Natural killer cell (primary cell): ENCODE results near the gene CHM. TPM values are rescaled to one million over a fixed set of nuclear protein-coding genes. Genes with fewer than 3 reads are reported as not detected.
"Not testable (repeated sequence)": the region's sequence is repeated elsewhere in the genome, so short reads cannot be mapped to it uniquely, and the experiment has no call there.

ENCODE experiments used
- ATAC-seq, 3 donors: fragments of 150-1000 bp in 2 of 3; fragments of 200-7000 bp in 1 of 3; cut with Tn5 transposase; 1 replicate in 1 of 3; 2 replicates in 2 of 3; pipeline ENCODE4 v1.10.0; 2021; ENCODE audit warnings: mild to moderate bottlenecking in 2 of 3, moderate library complexity in 2 of 3
- DNase-seq, 2 donors: peaks; one replicate each; pipeline versions ENCODE4 v3.0.0 to v3.0.0-alpha.2; 2013 to 2021; ENCODE audit warnings: mixed read lengths in 1 of 2
- H3K27ac ChIP-seq: one replicate; pipeline ENCODE4 v1.5.1; 2013; ENCODE audit warnings: mild to moderate bottlenecking, low read length
- H3K27me3 ChIP-seq: one replicate; pipeline ENCODE4 v1.6.1; 2013; ENCODE audit warnings: low read length; ENCODE audit not compliant: control insufficient read depth, insufficient read depth
- H3K36me3 ChIP-seq: one replicate; pipeline ENCODE4 v1.6.1; 2013; ENCODE audit warnings: low read length; ENCODE audit not compliant: control insufficient read depth, insufficient read depth
- H3K4me1 ChIP-seq: one replicate; pipeline ENCODE4 v1.6.1; 2013; ENCODE audit warnings: low read length; ENCODE audit not compliant: control insufficient read depth, insufficient read depth
- H3K4me3 ChIP-seq: one replicate; pipeline ENCODE4 v1.5.1; 2013; ENCODE audit warnings: low read length
- H3K9me3 ChIP-seq: one replicate; pipeline ENCODE4 v1.6.1; 2013; ENCODE audit warnings: low read length; ENCODE audit not compliant: control insufficient read depth, insufficient read depth
- H3K27ac Mint-ChIP-seq, 2 donors: one replicate each; pipeline ENCODE4 v1.8.0; 2022; ENCODE audit warnings: mild to moderate bottlenecking in 2 of 2, mixed read lengths in 2 of 2, moderate library complexity in 1 of 2
- H3K27me3 Mint-ChIP-seq, 2 donors: one replicate each; pipeline ENCODE4 v1.8.0; 2022; ENCODE audit warnings: low read depth in 2 of 2, mixed read lengths in 2 of 2
- H3K36me3 Mint-ChIP-seq: one replicate; pipeline ENCODE4 v1.8.0; 2022; ENCODE audit warnings: mixed read lengths
- H3K4me1 Mint-ChIP-seq, 2 donors: one replicate each; pipeline ENCODE4 v1.8.0; 2022; ENCODE audit warnings: mixed read lengths in 2 of 2
- H3K4me3 Mint-ChIP-seq: one replicate; pipeline ENCODE4 v1.8.0; 2022; ENCODE audit warnings: mild to moderate bottlenecking, moderate library complexity, mixed read lengths
- H3K9me3 Mint-ChIP-seq, 2 donors: one replicate each; pipeline ENCODE4 v1.8.0; 2022; ENCODE audit warnings: mixed read lengths in 2 of 2
- WGBS: methylation state at CpG from one replicate; pipeline ENCODE4 v1.1.7; 2013; ENCODE audit warnings: missing lambda C conversion rate; ENCODE audit not compliant: insufficient coverage; 5-methylcytosine and 5-hydroxymethylcytosine counted together
- intact Hi-C: fragments of 100-400 bp; cut with micrococcal nuclease; formaldehyde crosslinking; loops from one replicate; pipeline ENCODE4 v1.14.2; 2022
- total RNA-seq, 4 donors: library from RNA; stranded (reverse); fragments of 120-200 nt in 1 of 4; gene quantifications; one replicate each; pipeline versions ENCODE4 v1.2.3 to v1.2.4, GENCODE V29; 2013 to 2022
- TF ChIP-seq, protein P1 (sequence below): fragments of 200-600 bp; IDR thresholded peaks from one replicate; pipeline ENCODE4 v1.8.0; 2022; ENCODE audit warnings: antibody characterized with exemption

The CHM gene
- total RNA-seq, 3 donors from 2014 or later (not counting 1 experiment from before 2014, with no cell fraction given) = 11.8 to 20.2 (median 16.5) TPM

DNA sequence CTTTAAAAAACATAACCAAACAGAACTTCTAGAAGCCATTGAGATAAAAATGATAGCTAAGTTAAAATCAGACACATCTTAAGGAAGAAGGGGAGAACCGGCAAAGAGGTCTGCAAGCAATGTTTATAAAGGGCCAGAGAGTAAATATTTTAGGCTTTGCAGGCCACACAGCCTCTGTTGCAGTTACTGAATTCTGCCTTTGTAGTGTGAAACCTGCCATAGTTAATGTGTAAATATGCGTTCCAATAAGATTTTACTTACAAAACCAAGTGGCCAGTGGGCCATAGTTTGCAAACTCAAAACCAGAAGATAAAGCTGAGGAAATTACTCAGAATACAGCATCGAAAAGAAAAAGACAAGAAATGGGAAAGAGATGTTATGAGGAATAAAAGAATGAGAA is 33.6 kb downstream of the CHM start:
- H3K27ac Mint-ChIP-seq = peak overlapping the region; percentile 84 to 89
- WGBS = 88% methylated on average over 1 of the region's 3 CpGs
- peaks cover 5% of the 10 kb centered on the region for H3K9me3 ChIP-seq

DNA sequence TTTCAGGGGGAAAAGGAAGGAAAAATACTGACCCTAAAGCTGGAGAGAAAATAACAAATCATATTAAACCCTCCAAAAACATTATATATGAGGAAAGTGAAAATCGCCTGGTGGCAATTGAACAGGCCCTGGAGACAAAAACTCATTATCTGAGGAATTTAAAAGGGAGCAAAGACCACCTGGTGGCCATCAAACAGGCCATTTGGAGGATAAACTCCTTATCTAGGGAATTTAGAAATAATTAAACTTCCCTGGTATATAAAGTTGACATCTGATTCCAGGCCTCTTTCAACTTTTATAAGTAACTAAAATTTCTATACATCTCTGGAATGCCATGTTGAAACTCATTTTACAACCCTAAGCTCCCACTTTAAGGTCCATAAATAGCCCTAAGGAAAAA is 35.2 kb downstream of the CHM start:
- H3K27ac ChIP-seq = no peak overlapping the region
- no peak overlapping the region for H3K4me3 ChIP-seq
- Mint-ChIP-seq H3K27me3 (no peaks in the 10 kb centered on the region), H3K27ac (peak overlapping the region in 1 of 2 donors; percentile 44), H3K36me3 (peaks cover 7% of the 10 kb centered on the region), H3K4me1 (peaks cover 42 to 45% of the 10 kb centered on the region in 2 donors), H3K4me3 (no peak overlapping the region), H3K9me3 (no peaks in the 10 kb centered on the region)
- intact Hi-C loops = no loop called here
- H3K27me3 ChIP-seq = no peaks in the 10 kb centered on the region
- TF ChIP-seq, protein P1, sequence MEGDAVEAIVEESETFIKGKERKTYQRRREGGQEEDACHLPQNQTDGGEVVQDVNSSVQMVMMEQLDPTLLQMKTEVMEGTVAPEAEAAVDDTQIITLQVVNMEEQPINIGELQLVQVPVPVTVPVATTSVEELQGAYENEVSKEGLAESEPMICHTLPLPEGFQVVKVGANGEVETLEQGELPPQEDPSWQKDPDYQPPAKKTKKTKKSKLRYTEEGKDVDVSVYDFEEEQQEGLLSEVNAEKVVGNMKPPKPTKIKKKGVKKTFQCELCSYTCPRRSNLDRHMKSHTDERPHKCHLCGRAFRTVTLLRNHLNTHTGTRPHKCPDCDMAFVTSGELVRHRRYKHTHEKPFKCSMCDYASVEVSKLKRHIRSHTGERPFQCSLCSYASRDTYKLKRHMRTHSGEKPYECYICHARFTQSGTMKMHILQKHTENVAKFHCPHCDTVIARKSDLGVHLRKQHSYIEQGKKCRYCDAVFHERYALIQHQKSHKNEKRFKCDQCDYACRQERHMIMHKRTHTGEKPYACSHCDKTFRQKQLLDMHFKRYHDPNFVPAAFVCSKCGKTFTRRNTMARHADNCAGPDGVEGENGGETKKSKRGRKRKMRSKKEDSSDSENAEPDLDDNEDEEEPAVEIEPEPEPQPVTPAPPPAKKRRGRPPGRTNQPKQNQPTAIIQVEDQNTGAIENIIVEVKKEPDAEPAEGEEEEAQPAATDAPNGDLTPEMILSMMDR = no peak
- H3K9me3 ChIP-seq = peaks cover 5% of the 10 kb centered on the region
- no peak for ATAC-seq
- WGBS = no CpG with 5 or more reads among the region's 1 CpG
- no peak for DNase-seq
- no peaks in the 10 kb centered on the region for H3K36me3 ChIP-seq
- peaks cover 18% of the 10 kb centered on the region for H3K4me1 ChIP-seq

More for the DNA sequence above, 33.6 kb downstream of the CHM start:
- H3K4me1 Mint-ChIP-seq = peaks cover 42 to 45% of the 10 kb centered on the region in 2 donors
- intact Hi-C loops = loop anchor here (2.0 kb wide), 1 partner anchor 33 kb away; the partner anchor contains the start of gene CHM
- peaks cover 7% of the 10 kb centered on the region for H3K36me3 Mint-ChIP-seq
- H3K27ac ChIP-seq = peak overlapping the region; percentile 69
- no peak for ATAC-seq
- H3K4me3 Mint-ChIP-seq = peak overlapping the region; percentile 71
- H3K27me3 Mint-ChIP-seq = no peaks in the 10 kb centered on the region
- H3K36me3 ChIP-seq = no peaks in the 10 kb centered on the region
- no peaks in the 10 kb centered on the region for H3K27me3 ChIP-seq
- H3K4me1 ChIP-seq = peaks cover 18% of the 10 kb centered on the region
- H3K4me3 ChIP-seq = no peak overlapping the region
- no peak for DNase-seq
- no peaks in the 10 kb centered on the region for H3K9me3 Mint-ChIP-seq
- TF ChIP-seq, protein P1 = no peak

GRCh38 chrX:86009803-86010202 is 37.6 kb downstream of the CHM start:
- no CpG with 5 or more reads among the region's 1 CpG for WGBS
- H3K4me1 Mint-ChIP-seq = peaks cover 42 to 44% of the 10 kb centered on the region in 2 donors
- H3K27ac ChIP-seq, H3K27ac Mint-ChIP-seq, H3K36me3 Mint-ChIP-seq, H3K4me3 Mint-ChIP-seq, DNase-seq, H3K9me3 ChIP-seq, H3K36me3 ChIP-seq, ATAC-seq, H3K4me3 ChIP-seq, H3K9me3 Mint-ChIP-seq, intact Hi-C loops, H3K27me3 ChIP-seq, H3K27me3 Mint-ChIP-seq: not testable (repeated sequence)
- peaks cover 14% of the 10 kb centered on the region for H3K4me1 ChIP-seq

- H3K9me3 Mint-ChIP-seq, intact Hi-C loops, H3K27ac ChIP-seq, H3K27ac Mint-ChIP-seq, H3K4me3 Mint-ChIP-seq, H3K36me3 Mint-ChIP-seq, H3K4me3 ChIP-seq, H3K4me1 ChIP-seq, H3K36me3 ChIP-seq, DNase-seq, ATAC-seq, H3K27me3 ChIP-seq, H3K27me3 Mint-ChIP-seq, H3K9me3 ChIP-seq: not testable (repeated sequence)
- WGBS = no CpG with 5 or more reads among the region's 4 CpGs
- H3K4me1 Mint-ChIP-seq = peaks cover 42 to 43% of the 10 kb centered on the region in 2 donors
Observed at GRCh38 chrX:86007891-86008290, 39.5 kb downstream of the CHM start.
